ENCODE measurements around the gene ATP2C1.

Gene ATP2C1

DNA sequence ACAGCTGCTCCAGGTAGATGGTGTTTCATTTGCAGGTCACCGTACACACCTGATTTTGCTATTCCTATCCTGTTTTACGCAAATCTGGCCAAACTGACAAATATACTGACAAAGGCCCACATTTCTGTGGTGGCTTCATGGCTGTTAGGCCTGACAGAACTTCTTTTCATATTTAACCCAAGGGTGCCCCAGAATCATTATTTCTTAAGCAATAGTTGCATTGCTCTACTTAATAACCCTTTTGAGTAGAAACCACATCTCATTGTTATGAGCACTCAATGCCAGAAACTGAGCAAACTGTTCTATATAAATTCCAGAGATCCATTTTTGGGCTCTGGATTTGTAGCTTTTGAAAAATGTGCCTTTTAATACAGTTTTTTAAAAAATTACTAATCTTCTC lies 113.4 kb downstream of the ATP2C1 start:
- TF ChIP-seq, protein P1, sequence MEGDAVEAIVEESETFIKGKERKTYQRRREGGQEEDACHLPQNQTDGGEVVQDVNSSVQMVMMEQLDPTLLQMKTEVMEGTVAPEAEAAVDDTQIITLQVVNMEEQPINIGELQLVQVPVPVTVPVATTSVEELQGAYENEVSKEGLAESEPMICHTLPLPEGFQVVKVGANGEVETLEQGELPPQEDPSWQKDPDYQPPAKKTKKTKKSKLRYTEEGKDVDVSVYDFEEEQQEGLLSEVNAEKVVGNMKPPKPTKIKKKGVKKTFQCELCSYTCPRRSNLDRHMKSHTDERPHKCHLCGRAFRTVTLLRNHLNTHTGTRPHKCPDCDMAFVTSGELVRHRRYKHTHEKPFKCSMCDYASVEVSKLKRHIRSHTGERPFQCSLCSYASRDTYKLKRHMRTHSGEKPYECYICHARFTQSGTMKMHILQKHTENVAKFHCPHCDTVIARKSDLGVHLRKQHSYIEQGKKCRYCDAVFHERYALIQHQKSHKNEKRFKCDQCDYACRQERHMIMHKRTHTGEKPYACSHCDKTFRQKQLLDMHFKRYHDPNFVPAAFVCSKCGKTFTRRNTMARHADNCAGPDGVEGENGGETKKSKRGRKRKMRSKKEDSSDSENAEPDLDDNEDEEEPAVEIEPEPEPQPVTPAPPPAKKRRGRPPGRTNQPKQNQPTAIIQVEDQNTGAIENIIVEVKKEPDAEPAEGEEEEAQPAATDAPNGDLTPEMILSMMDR (IDR thresholded peaks at IDR 0.05) = no peak
- Histone ChIP-seq H3K36me3 (peaks cover 43% of the 10 kb centered on the region), H3K4me1 (ENCODE audit: control insufficient read depth in 1 of 2, insufficient read depth in 1 of 2, low read depth in 1 of 2, low read length in 1 of 2) (no peaks in the 10 kb centered on the region), H3K27ac (no peak overlapping the region), H3K9me3 (no peaks in the 10 kb centered on the region), H3K4me3 (ENCODE audit: low read depth in 1 of 2, low read length in 1 of 2) (no peak overlapping the region), H3K27me3 (no peaks in the 10 kb centered on the region)

DNA sequence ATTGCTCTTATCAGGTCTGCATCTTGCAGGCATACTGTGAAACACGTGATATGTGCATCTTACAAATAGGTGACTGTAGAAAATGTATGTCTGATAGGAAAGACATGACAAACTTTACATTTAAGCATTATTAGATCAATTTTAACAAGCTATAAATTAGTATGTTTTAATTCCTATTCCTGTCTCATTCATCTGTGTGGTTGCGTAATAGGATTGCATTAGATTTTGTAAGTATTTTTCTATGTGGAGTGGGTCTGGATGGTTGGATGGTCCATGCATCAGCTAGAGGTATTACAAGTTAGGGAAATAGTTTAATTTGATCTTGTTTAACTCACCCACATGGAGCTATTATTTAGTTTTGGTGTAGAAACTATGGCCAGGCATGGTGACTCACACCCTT lies 113.9 kb downstream of the ATP2C1 start:
- Histone ChIP-seq H3K4me3 (ENCODE audit: low read depth in 1 of 2, low read length in 1 of 2) (no peak overlapping the region), H3K27me3 (no peaks in the 10 kb centered on the region), H3K36me3 (peaks cover 45% of the 10 kb centered on the region), H3K4me1 (ENCODE audit: control insufficient read depth in 1 of 2, insufficient read depth in 1 of 2, low read depth in 1 of 2, low read length in 1 of 2) (no peaks in the 10 kb centered on the region), H3K27ac (no peak overlapping the region), H3K9me3 (no peaks in the 10 kb centered on the region)
- TF ChIP-seq, protein P1 (IDR thresholded peaks at IDR 0.05) = no peak

DNA sequence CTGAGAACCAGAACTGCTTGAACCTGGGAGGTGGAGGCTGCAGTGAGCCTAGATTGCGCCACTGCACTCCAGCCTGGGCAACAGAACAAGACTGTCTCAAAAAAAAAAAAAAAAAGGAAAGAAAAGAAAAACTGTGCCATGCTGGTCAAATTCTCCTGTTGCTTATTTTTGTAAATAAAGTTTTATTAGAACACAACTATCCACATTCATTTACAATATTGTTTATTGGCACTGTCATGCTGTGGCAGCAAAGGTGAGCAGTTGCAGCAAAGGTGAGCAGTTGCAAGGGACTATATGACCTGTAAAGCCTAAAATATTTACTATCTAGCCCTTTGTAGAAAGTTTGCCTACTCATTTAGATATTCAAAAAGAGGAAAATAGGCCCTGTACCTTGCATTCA lies 114.4 kb downstream of the ATP2C1 start:
- Histone ChIP-seq H3K27ac (no peak overlapping the region), H3K9me3 (no peaks in the 10 kb centered on the region), H3K4me3 (ENCODE audit: low read depth in 1 of 2, low read length in 1 of 2) (no peak overlapping the region), H3K4me1 (ENCODE audit: control insufficient read depth in 1 of 2, insufficient read depth in 1 of 2, low read depth in 1 of 2, low read length in 1 of 2) (no peaks in the 10 kb centered on the region), H3K36me3 (peaks cover 45% of the 10 kb centered on the region), H3K27me3 (no peaks in the 10 kb centered on the region)
- TF ChIP-seq, protein P1 (IDR thresholded peaks at IDR 0.05) = no peak

DNA sequence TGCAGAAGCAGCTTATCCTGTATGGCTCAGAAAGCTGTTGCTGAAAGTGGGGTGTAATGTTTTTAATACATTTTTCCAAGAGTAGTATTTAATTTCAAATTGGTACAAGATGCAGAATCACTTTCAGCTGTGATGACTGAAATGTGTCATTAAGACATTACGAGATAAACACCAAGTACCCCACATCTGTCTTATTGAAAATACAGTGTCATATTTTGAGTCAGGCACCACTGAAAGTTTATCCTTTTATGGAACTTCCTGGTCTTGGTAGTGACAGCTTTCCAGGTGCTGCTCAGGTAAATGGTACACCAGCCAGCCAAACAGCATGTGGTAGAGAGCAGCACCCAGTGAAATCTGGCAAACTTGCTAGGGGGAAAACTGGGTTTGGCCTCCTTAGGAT lies 115.8 kb downstream of the ATP2C1 start:
- Histone ChIP-seq H3K27ac (peak overlapping the region; percentile 7), H3K4me1 (ENCODE audit: control insufficient read depth in 1 of 2, insufficient read depth in 1 of 2, low read depth in 1 of 2, low read length in 1 of 2) (no peaks in the 10 kb centered on the region), H3K4me3 (ENCODE audit: low read depth in 1 of 2, low read length in 1 of 2) (no peak overlapping the region), H3K9me3 (no peaks in the 10 kb centered on the region), H3K27me3 (no peaks in the 10 kb centered on the region), H3K36me3 (peaks cover 51% of the 10 kb centered on the region)
- TF ChIP-seq, protein P1 (IDR thresholded peaks at IDR 0.05) = no peak

DNA sequence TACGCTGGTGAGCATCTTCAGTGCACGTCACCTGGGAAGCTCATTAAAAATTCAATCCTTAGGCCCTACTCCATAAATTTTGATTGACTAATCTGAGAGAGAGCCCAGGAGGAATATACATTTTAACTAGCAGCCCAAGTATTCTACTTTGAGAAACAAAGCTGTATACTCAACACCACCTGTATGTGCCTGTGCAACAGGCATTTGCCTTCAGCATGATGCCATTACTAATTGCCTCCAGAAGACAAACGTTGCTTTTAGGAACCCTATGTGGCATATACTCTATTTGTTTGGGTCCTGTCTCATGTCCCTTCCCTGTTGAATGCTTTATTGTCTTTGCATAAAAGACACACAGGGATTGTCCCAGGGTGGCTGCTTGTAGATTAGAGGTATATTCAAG lies 125.1 kb downstream of the ATP2C1 start:
- no peaks in the 10 kb centered on the region for H3K27me3 ChIP-seq
- H3K36me3 ChIP-seq = peaks cover 62% of the 10 kb centered on the region
- TF ChIP-seq, protein P1 (IDR thresholded peaks at IDR 0.05) = no peak
- no peaks in the 10 kb centered on the region for H3K9me3 ChIP-seq
- no peak overlapping the region for H3K27ac ChIP-seq
- H3K4me1 ChIP-seq (ENCODE audit: control insufficient read depth in 1 of 2, insufficient read depth in 1 of 2, low read depth in 1 of 2, low read length in 1 of 2) = peaks cover 0 to 9% of the 10 kb centered on the region in 2 experiments
- H3K4me3 ChIP-seq (ENCODE audit: low read depth in 1 of 2, low read length in 1 of 2) = no peak overlapping the region

All from neutrophil (primary cell).